SK-N-MC (cell line): ENCODE measurements around the gene ARHGEF10L.

ENCODE experiments used
- EZH2 ChIP-seq: fragments of 200-600 bp; sonication (generic); IDR thresholded peaks from one replicate; pipeline ENCODE4 v1.6.1; 2017; ENCODE audit warnings: antibody characterized with exemption
- FOXP2 ChIP-seq: optimal IDR thresholded peaks from 2 replicates; pipeline ENCODE3; 2011; ENCODE audit warnings: mild to moderate bottlenecking, moderate library complexity; ENCODE audit not compliant: insufficient read depth; ENCODE audit errors: extremely low read length, control extremely low read depth
- POLR2AphosphoS5 ChIP-seq: IDR thresholded peaks from 2 replicates; pipeline ENCODE4 v1.6.1; 2012; ENCODE audit warnings: mild to moderate bottlenecking, low read depth, low read length, borderline replicate concordance

DNA sequence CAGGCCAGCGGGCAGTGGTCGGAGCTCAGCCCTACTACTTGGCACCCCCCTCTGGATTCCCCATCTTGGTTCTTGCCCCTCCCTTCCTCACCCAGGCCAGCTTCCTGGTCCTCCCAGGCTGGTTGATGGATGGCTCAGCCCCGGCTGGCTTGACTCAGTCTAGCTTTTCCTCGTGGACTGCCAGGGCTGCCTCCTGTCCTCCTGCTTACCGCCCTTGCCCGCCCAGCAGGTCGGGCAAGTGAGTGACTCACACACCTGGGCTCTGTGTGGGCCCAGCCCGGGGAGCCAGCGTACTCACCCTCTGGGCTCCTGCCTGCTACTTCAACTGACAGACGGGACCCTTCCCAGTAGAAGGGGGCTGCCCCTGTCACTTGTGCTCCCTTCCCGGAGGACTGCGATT is 19.5 kb upstream of the ARHGEF10L start:
- no peak for TF ChIP-seq FOXP2
- TF ChIP-seq EZH2: no peak
- TF ChIP-seq POLR2AphosphoS5: no peak
